Calu3 (cell line): Measurements from ENCODE around the gene STX4. TPM values are rescaled to one million over a fixed set of nuclear protein-coding genes. Genes with fewer than 3 reads are reported as not detected.

ENCODE experiments used
- BruUV-seq: library from RNA; stranded (reverse); fragments of 400-500 nt; replicated peaks from 2 replicates; lab custom pipeline; 2021; lab: Mats Ljungman, UMichigan
- CTCF ChIA-PET: fragments of 300-600 bp; sonication (Branson Sonifier 250); formaldehyde crosslinking; loops from one replicate; lab custom pipeline; 2022; ENCODE audit warnings: antibody characterized with exemption; lab: Charles Lee
- DNase-seq: peaks from one replicate; pipeline ENCODE4 v3.0.0; 2022
- H3K27ac Mint-ChIP-seq: one replicate; pipeline ENCODE4 v1.8.0; 2022; ENCODE audit warnings: mixed read lengths; ENCODE audit not compliant: unreplicated experiment
- H3K27me3 Mint-ChIP-seq: one replicate; pipeline ENCODE4 v1.8.0; 2022; ENCODE audit warnings: mixed read lengths; ENCODE audit not compliant: unreplicated experiment
- H3K36me3 Mint-ChIP-seq: one replicate; pipeline ENCODE4 v1.8.0; 2022; ENCODE audit warnings: mild to moderate bottlenecking, moderate library complexity, mixed read lengths; ENCODE audit not compliant: insufficient read depth, unreplicated experiment
- H3K4me1 Mint-ChIP-seq: one replicate; pipeline ENCODE4 v1.8.0; 2022; ENCODE audit warnings: mild to moderate bottlenecking, low read depth, mixed read lengths; ENCODE audit not compliant: unreplicated experiment
- H3K4me3 Mint-ChIP-seq: one replicate; pipeline ENCODE4 v1.8.0; 2022; ENCODE audit warnings: mild to moderate bottlenecking, low read depth, moderate library complexity, mixed read lengths; ENCODE audit not compliant: unreplicated experiment
- H3K9me3 Mint-ChIP-seq: one replicate; pipeline ENCODE4 v1.8.0; 2022; ENCODE audit warnings: low read depth, mixed read lengths; ENCODE audit not compliant: unreplicated experiment
- CTCF ChIP-seq: fragments of 200-600 bp; IDR thresholded peaks from one replicate; pipeline ENCODE4 v1.8.0; 2022; ENCODE audit warnings: antibody characterized with exemption; ENCODE audit not compliant: unreplicated experiment
- intact Hi-C: fragments of 100-400 bp; cut with micrococcal nuclease; formaldehyde crosslinking; loops from one replicate; pipeline ENCODE4 v1.10.0; 2022; ENCODE audit not compliant: unreplicated experiment
- total RNA-seq: library from RNA; stranded (reverse); gene quantifications from 2 replicates; pipeline ENCODE4 v1.2.3, GENCODE V29; 2022

STX4 gene
- total RNA-seq, 1 experiment from 2014 or later: 100 TPM

- intact Hi-C loops: no loop called here
- no TSS peak for BruUV-seq
- H3K4me1 Mint-ChIP-seq: peaks cover 18% of the 10 kb centered on the region
Observed at GRCh38 chr16:31077024-31077423, 43.7 kb downstream of the STX4 start.

GRCh38 chr16:31077592-31078396 lies 44.4 kb downstream of the STX4 start:
- intact Hi-C loops: no loop called here
- H3K27me3 Mint-ChIP-seq: no peaks in the 10 kb centered on the region
- H3K9me3 Mint-ChIP-seq: no peaks in the 10 kb centered on the region
- CTCF ChIA-PET: no interaction called here
- peaks cover 13% of the 10 kb centered on the region for H3K4me1 Mint-ChIP-seq
- peaks cover 69% of the 10 kb centered on the region for H3K36me3 Mint-ChIP-seq
- H3K27ac Mint-ChIP-seq: no peak overlapping the region
- no peak for TF ChIP-seq CTCF
- no peak overlapping the region for H3K4me3 Mint-ChIP-seq
- no TSS peak for BruUV-seq
- DNase-seq: no peak

More at GRCh38 chr16:31077024-31077423, 43.7 kb downstream of the STX4 start:
- no peak for TF ChIP-seq CTCF
- no peak overlapping the region for H3K4me3 Mint-ChIP-seq
- no peak for DNase-seq
- no peak overlapping the region for H3K27ac Mint-ChIP-seq
- peaks cover 67% of the 10 kb centered on the region for H3K36me3 Mint-ChIP-seq
- no peaks in the 10 kb centered on the region for H3K27me3 Mint-ChIP-seq
- H3K9me3 Mint-ChIP-seq: no peaks in the 10 kb centered on the region
- CTCF ChIA-PET: no interaction called here

- no peaks in the 10 kb centered on the region for H3K27me3 Mint-ChIP-seq
- intact Hi-C loops: no loop called here
- H3K9me3 Mint-ChIP-seq: no peaks in the 10 kb centered on the region
- TF ChIP-seq CTCF: no peak
- BruUV-seq: no TSS peak
- DNase-seq: no peak
- CTCF ChIA-PET: no interaction called here
- H3K36me3 Mint-ChIP-seq: peaks cover 69% of the 10 kb centered on the region
- H3K4me3 Mint-ChIP-seq: no peak overlapping the region
- no peak overlapping the region for H3K27ac Mint-ChIP-seq
- peaks cover 13% of the 10 kb centered on the region for H3K4me1 Mint-ChIP-seq
Observed at GRCh38 chr16:31078597-31079341, 45.4 kb downstream of the STX4 start.

GRCh38 chr16:31079342-31079944 lies 46.1 kb downstream of the STX4 start:
- H3K4me1 Mint-ChIP-seq: peaks cover 10% of the 10 kb centered on the region
- no peak overlapping the region for H3K4me3 Mint-ChIP-seq
- H3K9me3 Mint-ChIP-seq: no peaks in the 10 kb centered on the region
- H3K27ac Mint-ChIP-seq: no peak overlapping the region
- no TSS peak for BruUV-seq
- no peak for DNase-seq
- intact Hi-C loops: no loop called here
- CTCF ChIA-PET: no interaction called here
- no peak for TF ChIP-seq CTCF
- peaks cover 62% of the 10 kb centered on the region for H3K36me3 Mint-ChIP-seq
- H3K27me3 Mint-ChIP-seq: no peaks in the 10 kb centered on the region
